C4-2B (cell line): ENCODE measurements around the gene IQSEC2.

ENCODE experiments used
- CTCF ChIP-seq: fragments of 450-650 bp; conservative IDR thresholded peaks from 2 replicates; pipeline ENCODE4 v1.5.1; 2017; ENCODE audit warnings: mild to moderate bottlenecking
- ZFX ChIP-seq: fragments of 450-650 bp; IDR thresholded peaks from 2 replicates; pipeline ENCODE4 v1.6.1; 2017

- no peak for TF ChIP-seq CTCF
- TF ChIP-seq ZFX = no peak
Observed at GRCh38 chrX:53281963-53282695, 745 bp upstream of the IQSEC2 start.
